Stimulated activated CD8-positive, alpha-beta memory T cell treated with anti-CD3 and anti-CD28 coated beads, Interleukin-4, amount 100 ng/mL, for 1 hour (primary cell): ENCODE data around the gene COL4A6.

ENCODE experiments used
- DNase-seq, 2 donors: peaks; one replicate each; pipeline ENCODE4 v3.0.0-alpha.2; 2020; ENCODE audit warnings: low read depth in 2 of 2, low spot score in 1 of 2

The COL4A6 gene

DNA sequence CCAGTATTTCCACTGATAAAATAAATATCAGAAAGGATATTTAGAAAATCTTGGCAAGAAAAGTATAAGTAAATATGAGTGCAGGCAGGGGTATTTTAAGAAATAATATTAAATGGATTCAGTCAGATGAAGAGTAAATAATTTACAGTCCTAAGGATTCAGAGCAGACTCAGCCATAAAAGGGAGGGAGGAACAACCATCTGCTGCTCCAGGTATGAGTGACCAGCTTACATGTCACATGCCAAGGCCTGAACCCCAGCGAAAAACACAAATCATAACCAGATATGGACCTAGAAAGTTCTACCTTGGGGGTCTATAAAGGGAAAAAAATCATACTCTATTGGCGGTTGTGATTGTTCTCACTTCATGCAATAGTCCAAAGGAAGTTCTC, 166.8 kb downstream of the COL4A6 start:
- DNase-seq: no peak

- no peak for DNase-seq
These were observed 167.4 kb downstream of the COL4A6 start for GRCh38 chrX:108270739-108271396.

GRCh38 chrX:108270280-108270679, 167.9 kb downstream of the COL4A6 start:
- DNase-seq: no peak

DNA sequence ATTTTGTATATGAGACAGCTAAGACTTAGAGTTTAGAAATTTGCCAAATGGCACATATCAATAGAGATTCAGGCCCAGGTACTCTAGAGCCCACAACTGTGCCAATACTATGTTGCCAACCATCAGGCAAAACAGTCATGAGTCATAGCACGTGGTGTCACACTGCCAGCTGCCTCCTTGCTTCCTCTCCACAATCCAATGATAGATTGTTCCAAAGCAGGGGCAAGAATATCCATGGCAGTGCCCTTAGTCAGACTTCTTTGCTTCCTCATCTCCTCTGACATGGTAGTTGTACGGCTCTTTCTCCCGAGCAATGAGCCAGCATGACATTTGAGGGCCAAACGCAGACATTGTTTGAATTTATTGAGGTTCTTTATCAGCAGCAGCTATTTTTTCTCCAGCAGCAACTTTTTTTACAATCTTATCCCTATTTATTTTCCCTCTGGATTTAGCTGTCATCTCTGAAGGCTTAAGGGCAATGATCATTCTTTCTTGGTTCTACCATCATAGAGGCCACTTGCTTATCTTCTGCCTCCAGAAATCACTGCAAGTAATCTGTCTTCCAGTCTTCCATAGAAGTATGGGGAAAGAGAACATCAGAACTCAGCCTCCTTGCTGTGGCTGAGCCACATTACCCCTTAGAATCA, 169.7 kb downstream of the COL4A6 start:
- DNase-seq: no peak

DNA sequence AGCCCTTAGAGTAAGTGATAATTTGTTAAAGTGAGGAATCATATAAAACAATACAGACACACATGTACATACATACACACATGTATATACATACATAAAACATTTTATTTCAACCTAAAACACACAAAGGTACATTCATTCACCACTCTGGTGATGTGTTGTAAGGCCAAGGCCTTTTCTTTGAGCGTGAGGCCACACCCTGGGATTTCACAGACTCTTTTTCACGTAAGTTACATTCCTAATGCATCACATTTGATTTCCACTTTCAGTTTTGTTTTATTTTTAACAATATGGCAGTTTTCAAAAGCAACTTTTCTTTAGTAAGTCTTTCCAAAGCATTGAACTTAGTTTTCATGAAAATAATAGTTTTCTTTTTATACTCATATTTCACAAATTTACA, 170.7 kb downstream of the COL4A6 start:
- DNase-seq: no peak

DNA sequence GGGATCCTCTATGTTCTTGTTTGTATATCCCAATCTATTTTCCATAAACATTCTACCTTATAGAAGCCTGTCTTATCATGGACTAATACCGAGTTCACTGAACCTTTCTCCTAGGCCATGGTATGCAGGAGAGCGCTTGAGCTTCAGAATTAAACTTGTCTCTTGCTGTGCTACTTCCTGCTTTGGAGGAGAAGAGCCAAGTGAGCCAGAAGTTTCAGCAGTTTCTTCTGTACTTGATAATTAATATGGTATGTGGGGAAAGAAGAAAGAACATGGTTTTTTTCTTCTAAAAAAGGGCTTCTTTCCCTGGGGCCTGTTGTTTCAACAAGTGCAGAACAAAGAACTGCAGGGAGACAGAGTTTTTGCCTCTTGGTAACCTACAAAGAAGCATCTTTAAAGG, 173.8 kb downstream of the COL4A6 start:
- no peak for DNase-seq

DNA sequence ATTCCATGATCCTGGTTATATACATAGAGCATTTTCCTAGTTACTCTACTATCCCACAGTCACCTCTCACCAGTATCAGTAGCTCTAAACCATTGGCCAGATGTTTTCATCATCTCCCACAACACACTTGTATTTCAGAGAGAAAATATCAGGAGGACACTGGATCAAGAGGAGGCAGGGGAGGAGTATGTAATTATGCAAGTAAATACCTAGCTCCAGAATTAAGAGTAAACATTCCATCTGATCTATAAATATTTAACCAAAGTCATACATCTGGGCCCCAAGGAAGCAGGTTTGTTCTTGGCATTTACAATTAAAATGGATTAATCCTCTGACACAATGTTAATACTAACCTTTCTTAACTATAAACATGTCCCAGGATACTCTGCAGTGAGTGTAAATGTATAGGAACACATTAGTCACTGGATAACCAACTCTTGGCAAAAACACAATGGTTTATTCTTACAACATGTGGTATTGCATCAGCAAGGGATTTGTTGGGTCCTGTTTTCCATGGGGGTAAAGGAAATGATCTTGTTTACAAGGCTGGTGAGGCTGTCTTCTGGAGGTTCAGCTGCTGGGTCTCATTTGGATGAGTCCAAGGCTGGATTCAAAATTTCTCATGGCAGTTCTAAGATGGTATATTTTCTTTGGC, 176.5 kb downstream of the COL4A6 start:
- DNase-seq: no peak

GRCh38 chrX:108257556-108257955, 180.7 kb downstream of the COL4A6 start:
- DNase-seq: no peak

GRCh38 chrX:108254636-108255035, 183.6 kb downstream of the COL4A6 start:
- no peak for DNase-seq

DNA sequence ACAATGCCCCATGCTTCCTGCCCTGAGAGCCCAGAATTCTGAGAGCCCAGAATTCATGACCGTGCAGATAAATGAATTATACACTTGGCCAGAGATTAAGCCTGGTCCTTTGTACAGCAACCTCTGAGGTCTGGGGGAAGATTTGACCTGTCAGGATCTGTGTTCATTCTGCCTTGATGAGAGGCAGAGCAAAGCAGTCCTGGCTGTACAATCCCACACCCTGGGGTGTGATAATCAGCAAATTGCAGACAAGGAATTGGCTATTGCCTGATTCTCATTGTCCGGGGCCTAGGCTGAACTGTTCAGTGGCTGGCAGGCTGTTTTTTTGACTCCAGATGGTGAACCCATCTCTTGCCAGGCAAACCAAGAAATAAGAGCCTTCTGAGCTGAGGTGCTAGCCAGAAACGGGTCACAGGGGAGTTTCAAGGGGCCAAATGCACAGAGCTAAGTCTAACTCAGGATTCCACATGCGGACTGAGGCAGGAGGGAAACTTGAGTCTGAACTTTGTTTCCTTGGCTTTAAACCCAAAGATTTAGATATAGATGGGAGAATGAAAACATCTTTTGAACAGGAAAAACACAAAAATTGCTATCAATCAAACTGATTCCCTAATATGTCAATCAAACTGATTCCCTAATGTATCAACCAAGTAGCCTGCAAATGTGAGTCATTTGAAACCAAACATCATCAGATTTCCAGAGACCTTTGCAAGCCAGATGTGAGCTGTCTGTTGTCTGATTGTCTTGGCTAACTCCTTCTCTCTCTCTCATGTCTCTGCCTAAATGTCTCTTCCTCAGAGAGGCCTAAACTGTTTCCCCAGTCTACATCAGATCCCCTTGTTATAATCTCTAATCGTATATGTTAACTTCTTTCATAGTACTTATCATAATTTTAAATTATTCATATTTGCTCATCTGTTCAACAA, 187.3 kb downstream of the COL4A6 start:
- no peak for DNase-seq

DNA sequence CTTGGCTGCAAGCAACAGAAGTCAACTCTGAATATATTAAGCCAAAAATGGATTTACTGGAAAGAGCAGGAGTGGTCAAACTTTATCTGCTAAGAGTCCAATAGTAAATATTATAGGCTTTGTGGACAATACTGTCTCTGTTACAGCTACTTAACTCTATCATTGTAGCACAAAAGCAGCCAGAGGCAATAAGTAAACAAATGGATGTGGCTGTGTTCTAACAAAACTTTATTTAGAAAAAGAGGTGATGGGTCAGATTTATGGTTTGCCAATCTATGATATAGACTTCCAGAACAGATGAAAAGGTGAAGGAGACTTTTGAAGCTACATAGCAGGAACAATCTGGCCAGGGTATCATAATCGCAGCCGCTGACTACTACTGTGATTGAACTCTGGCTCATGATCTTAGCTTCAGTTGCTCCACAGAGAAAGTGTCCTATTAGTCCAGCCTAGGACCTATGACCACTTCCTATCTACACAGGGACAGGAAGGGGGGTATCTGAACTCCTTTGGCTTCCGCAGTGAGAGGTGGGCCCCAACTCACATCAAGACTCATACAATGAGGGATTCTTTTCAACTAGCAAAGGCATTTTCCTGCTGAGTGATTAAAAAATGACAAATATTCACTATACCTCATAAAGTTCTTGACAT, 191.8 kb downstream of the COL4A6 start:
- no peak for DNase-seq

- DNase-seq: no peak
These were observed 192.8 kb downstream of the COL4A6 start for GRCh38 chrX:108245462-108245861.

DNA sequence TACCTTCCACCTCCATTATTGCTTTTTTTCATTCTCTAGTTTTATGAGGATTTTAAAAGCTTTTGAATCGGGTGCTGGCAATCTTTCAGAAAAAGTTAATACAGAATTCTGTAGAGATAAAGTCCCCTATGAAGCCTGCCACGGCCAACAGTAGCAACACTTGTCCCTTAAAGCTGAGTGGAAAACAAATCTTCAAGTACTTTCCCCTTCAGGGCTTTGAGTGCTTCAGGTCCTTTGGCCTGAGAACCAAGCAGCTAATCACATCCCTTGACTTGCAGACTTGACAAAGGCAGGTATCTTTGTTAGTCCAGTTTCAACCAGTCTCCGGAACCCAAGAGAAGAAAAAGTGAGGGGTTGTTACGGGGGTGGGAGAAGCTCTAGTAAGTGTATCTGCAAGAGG, 202.2 kb downstream of the COL4A6 start:
- no peak for DNase-seq

DNA sequence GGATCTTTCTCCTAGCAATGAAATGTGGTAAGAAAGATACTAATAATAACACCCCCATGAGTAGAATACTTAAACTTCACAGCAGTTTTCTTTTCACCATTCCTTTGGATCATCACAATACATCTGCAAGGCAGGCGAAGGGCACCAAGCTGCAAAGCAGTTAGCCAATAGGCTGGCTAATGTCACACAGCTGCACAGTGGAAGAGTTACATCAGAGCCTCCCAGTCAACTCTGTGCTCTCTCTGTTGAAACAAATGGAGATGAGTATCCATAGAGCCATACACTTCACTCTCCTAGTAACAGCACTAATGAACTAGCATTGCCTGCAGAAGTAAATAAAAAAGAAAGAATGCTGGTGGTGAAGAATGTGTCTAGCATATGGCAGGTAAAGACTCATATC, 207.6 kb downstream of the COL4A6 start:
- DNase-seq: no peak

GRCh38 chrX:108224727-108225621, 213.2 kb downstream of the COL4A6 start:
- no peak for DNase-seq

DNA sequence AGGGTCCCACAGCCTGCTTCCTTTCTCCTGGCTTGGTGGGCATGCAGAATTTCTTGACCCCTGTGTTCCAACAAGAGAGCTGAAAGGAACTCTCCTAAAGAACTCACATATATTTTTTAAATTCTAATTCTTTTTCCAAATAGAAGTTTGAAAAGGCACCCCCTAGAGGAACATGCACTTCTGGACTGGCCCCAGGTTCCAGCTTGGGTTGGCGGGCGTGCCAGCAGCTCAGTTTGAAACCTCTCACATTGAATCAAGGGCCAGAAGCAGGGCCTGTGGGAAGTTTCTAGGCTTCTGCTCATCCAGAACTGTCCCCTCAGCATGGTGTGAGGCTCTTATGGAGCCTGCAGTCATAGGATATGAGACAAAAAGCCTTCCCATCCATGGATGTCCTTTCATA, 214.0 kb downstream of the COL4A6 start:
- no peak for DNase-seq

- no peak for DNase-seq
These were observed 214.6 kb downstream of the COL4A6 start for GRCh38 chrX:108223585-108223984.

- no peak for DNase-seq
These were observed 216.8 kb downstream of the COL4A6 start for GRCh38 chrX:108221301-108221864.

GRCh38 chrX:108219949-108220601, 218.1 kb downstream of the COL4A6 start:
- no peak for DNase-seq
